HUES64 (cell line): Measurements from ENCODE around the gene IGF2BP3.

Experiments
- H3K27ac ChIP-seq: 2 replicates; pipeline ENCODE4 v1.7.0; 2013; ENCODE audit warnings: low read depth, low read length, inconsistent platforms
- H3K27me3 ChIP-seq: 2 replicates; pipeline ENCODE4 v1.6.1; 2013; ENCODE audit warnings: mild to moderate bottlenecking, low read length; ENCODE audit not compliant: insufficient read depth
- H3K36me3 ChIP-seq: 2 replicates; pipeline ENCODE4 v1.6.1; 2013; ENCODE audit warnings: mild to moderate bottlenecking, low read length; ENCODE audit not compliant: insufficient read depth
- H3K4me1 ChIP-seq: 2 replicates; pipeline ENCODE4 v1.6.1; 2013; ENCODE audit warnings: mild to moderate bottlenecking, low read length, moderate library complexity; ENCODE audit not compliant: insufficient read depth
- H3K4me3 ChIP-seq: 2 replicates; pipeline ENCODE4 v1.5.1; 2013; ENCODE audit warnings: mild to moderate bottlenecking, low read length, moderate library complexity
- H3K9ac ChIP-seq: 2 replicates; pipeline ENCODE4 v1.6.1; 2013; ENCODE audit warnings: mild to moderate bottlenecking, low read depth, low read length
- H3K9me3 ChIP-seq: 2 replicates; pipeline ENCODE4 v1.6.1; 2013; ENCODE audit warnings: low read depth, low read length; ENCODE audit not compliant: insufficient read depth
- WGBS: fragments of 150-250, 120-280 bp; methylation state at CpG from one replicate; pipeline ENCODE4 v1.1.7; 2013; ENCODE audit warnings: missing lambda C conversion rate; 5-methylcytosine and 5-hydroxymethylcytosine counted together

The IGF2BP3 gene

GRCh38 chr7:23396222-23397015 lies 73.9 kb downstream of the IGF2BP3 start:
- no peaks in the 10 kb centered on the region for H3K4me1 ChIP-seq
- 96% methylated on average over 3 of the region's 3 CpGs for WGBS
- H3K36me3 ChIP-seq, result peaks cover 60% of the 10 kb centered on the region
- H3K27me3 ChIP-seq, result no peaks in the 10 kb centered on the region
- no peak overlapping the region for H3K27ac ChIP-seq
- no peak overlapping the region for H3K4me3 ChIP-seq
- H3K9ac ChIP-seq, result no peak overlapping the region
- H3K9me3 ChIP-seq, result no peaks in the 10 kb centered on the region

- WGBS, result 98% methylated on average over 2 of the region's 3 CpGs
- Histone ChIP-seq H3K4me1 (no peaks in the 10 kb centered on the region), H3K27ac (no peak overlapping the region), H3K4me3 (no peak overlapping the region), H3K36me3 (peaks cover 50% of the 10 kb centered on the region), H3K9me3 (no peaks in the 10 kb centered on the region), H3K27me3 (no peaks in the 10 kb centered on the region), H3K9ac (no peak overlapping the region)
These were observed 75.7 kb downstream of the IGF2BP3 start for GRCh38 chr7:23394488-23395171.

GRCh38 chr7:23393636-23394035 lies 76.7 kb downstream of the IGF2BP3 start:
- peaks cover 52% of the 10 kb centered on the region for H3K36me3 ChIP-seq
- no peaks in the 10 kb centered on the region for H3K4me1 ChIP-seq
- no peak overlapping the region for H3K4me3 ChIP-seq
- no peak overlapping the region for H3K9ac ChIP-seq
- WGBS, result 90% methylated on average over 3 of the region's 3 CpGs
- H3K27ac ChIP-seq, result no peak overlapping the region
- H3K9me3 ChIP-seq, result no peaks in the 10 kb centered on the region
- H3K27me3 ChIP-seq, result no peaks in the 10 kb centered on the region

DNA sequence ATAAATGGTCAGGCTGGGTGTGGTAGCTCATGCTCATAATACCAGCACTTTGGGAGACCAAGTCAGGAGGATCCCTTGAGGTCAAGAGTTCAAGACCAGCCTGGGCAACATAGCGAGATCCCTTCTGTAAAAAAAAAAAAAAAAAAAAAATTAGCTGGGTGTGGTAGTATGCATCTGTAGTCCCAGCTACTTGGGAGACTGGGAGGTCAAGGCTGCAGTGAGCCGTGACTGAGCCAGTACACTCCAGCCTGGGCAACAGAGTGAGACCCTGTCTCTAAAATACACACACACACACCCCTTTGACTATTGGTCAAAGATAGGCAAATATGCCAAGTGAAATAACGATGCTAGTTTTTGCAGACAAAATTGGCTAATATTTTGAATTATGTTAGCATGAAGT lies 80.6 kb downstream of the IGF2BP3 start:
- Histone ChIP-seq H3K9me3 (no peaks in the 10 kb centered on the region), H3K27ac (no peak overlapping the region), H3K36me3 (peaks cover 62% of the 10 kb centered on the region), H3K27me3 (no peaks in the 10 kb centered on the region), H3K4me3 (no peak overlapping the region), H3K9ac (no peak overlapping the region), H3K4me1 (no peaks in the 10 kb centered on the region)
- WGBS, result 93% methylated on average over 3 of the region's 3 CpGs

DNA sequence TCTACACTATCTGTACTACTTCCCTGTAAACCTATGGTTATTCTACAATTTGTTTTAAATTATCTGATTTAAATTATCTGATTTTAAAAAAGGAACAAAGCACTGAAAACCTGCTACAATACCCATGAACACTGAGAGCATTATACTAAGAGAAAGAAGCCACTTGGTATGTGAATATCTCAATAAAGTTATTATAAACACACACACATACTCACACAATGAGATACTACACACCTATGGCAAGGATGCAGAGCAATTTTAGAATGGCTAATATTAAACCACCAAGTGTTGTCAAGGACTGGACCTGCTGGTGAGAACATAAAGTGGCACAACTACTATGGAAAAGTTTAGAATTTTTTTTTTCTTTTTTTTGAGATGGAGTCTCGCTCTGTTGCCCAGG lies 82.7 kb downstream of the IGF2BP3 start:
- 100% methylated on average over 1 of the region's 1 CpG for WGBS
- H3K4me3 ChIP-seq, result no peak overlapping the region
- H3K9ac ChIP-seq, result no peak overlapping the region
- peaks cover 51% of the 10 kb centered on the region for H3K36me3 ChIP-seq
- no peaks in the 10 kb centered on the region for H3K9me3 ChIP-seq
- H3K27ac ChIP-seq, result no peak overlapping the region
- H3K27me3 ChIP-seq, result no peaks in the 10 kb centered on the region
- no peaks in the 10 kb centered on the region for H3K4me1 ChIP-seq

- H3K4me1 ChIP-seq, result no peaks in the 10 kb centered on the region
- H3K9me3 ChIP-seq, result no peaks in the 10 kb centered on the region
- H3K27ac ChIP-seq, result no peak overlapping the region
- H3K27me3 ChIP-seq, result no peaks in the 10 kb centered on the region
- peaks cover 48% of the 10 kb centered on the region for H3K36me3 ChIP-seq
- no peak overlapping the region for H3K9ac ChIP-seq
- no peak overlapping the region for H3K4me3 ChIP-seq
- WGBS, result 100% methylated on average over 1 of the region's 1 CpG
These were observed 85.2 kb downstream of the IGF2BP3 start for GRCh38 chr7:23385140-23385539.

DNA sequence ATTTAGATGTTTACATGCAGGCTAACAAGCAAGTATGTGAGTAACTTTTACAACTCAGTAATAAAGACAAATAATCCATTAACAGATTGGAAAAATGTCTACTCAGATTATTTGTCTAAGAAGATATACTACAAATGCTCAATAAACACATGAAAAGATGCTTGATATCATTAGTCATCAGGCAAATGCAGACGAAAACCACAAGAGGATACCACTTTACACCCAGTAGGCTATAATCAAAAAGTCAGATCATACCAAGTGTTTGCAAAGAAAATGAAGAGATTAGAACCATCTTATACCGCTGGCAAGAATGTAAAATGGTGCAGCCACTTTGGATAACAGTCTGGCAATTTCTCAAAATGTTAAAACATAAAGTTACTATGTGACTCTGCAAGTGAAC lies 87.1 kb downstream of the IGF2BP3 start:
- WGBS, result 97% methylated on average over 2 of the region's 2 CpGs
- Histone ChIP-seq H3K4me3 (no peak overlapping the region), H3K36me3 (peaks cover 50% of the 10 kb centered on the region), H3K9me3 (no peaks in the 10 kb centered on the region), H3K27ac (no peak overlapping the region), H3K9ac (no peak overlapping the region), H3K27me3 (no peaks in the 10 kb centered on the region), H3K4me1 (no peaks in the 10 kb centered on the region)

DNA sequence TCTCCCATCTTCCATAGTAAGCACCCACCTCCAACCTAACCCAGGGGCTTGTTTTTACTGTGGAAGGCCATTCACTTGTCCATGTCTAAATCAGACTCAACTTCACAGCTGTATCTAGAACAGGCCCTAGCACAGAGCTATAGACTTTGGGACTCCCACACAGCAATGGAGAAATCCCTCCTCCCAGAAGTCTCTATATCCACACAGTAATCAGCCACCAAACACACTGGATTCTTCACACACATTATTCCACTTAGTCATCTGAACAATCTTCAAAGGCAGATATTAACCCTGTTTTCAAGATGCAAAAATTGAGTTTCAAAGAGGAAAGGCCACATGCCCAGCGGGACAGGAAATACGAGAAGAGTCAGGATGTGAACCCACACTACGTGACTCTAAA lies 89.3 kb downstream of the IGF2BP3 start:
- Histone ChIP-seq H3K27me3 (no peaks in the 10 kb centered on the region), H3K36me3 (peaks cover 37% of the 10 kb centered on the region), H3K9ac (no peak overlapping the region), H3K4me1 (no peaks in the 10 kb centered on the region), H3K9me3 (no peaks in the 10 kb centered on the region), H3K4me3 (no peak overlapping the region), H3K27ac (no peak overlapping the region)
- 97% methylated on average over 3 of the region's 3 CpGs for WGBS

- Histone ChIP-seq H3K27ac (no peak overlapping the region), H3K9me3 (no peaks in the 10 kb centered on the region), H3K36me3 (peaks cover 37% of the 10 kb centered on the region), H3K9ac (no peak overlapping the region), H3K4me1 (no peaks in the 10 kb centered on the region), H3K27me3 (no peaks in the 10 kb centered on the region), H3K4me3 (no peak overlapping the region)
- WGBS, result 91% methylated on average over 4 of the region's 4 CpGs
These were observed 89.7 kb downstream of the IGF2BP3 start for GRCh38 chr7:23380556-23380955.

- no peaks in the 10 kb centered on the region for H3K27me3 ChIP-seq
- peaks cover 3% of the 10 kb centered on the region; the same call in 1 of the 2 replicates for H3K4me1 ChIP-seq
- WGBS, result 100% methylated on average over 1 of the region's 1 CpG
- H3K9ac ChIP-seq, result no peak overlapping the region
- no peak overlapping the region for H3K27ac ChIP-seq
- no peak overlapping the region for H3K4me3 ChIP-seq
- no peaks in the 10 kb centered on the region for H3K9me3 ChIP-seq
- peaks cover 31% of the 10 kb centered on the region for H3K36me3 ChIP-seq
These were observed 91.3 kb downstream of the IGF2BP3 start for GRCh38 chr7:23378996-23379395.

- peaks cover 5% of the 10 kb centered on the region; the same call in 1 of the 2 replicates for H3K4me1 ChIP-seq
- H3K27ac ChIP-seq, result no peak overlapping the region
- H3K27me3 ChIP-seq, result no peaks in the 10 kb centered on the region
- peaks cover 29% of the 10 kb centered on the region for H3K36me3 ChIP-seq
- no peak overlapping the region for H3K4me3 ChIP-seq
- H3K9me3 ChIP-seq, result no peaks in the 10 kb centered on the region
- H3K9ac ChIP-seq, result no peak overlapping the region
- 98% methylated on average over 3 of the region's 3 CpGs for WGBS
These were observed 93.2 kb downstream of the IGF2BP3 start for GRCh38 chr7:23377134-23377533.
